NB4 (cell line): Measurements from ENCODE around the gene KRTAP20-1.

Experiments
- DNase-seq: peaks from one replicate; pipeline ENCODE4 v3.0.0; 2010; ENCODE audit warnings: low read depth
- H3K4me3 ChIP-seq: one replicate; pipeline ENCODE4 v1.5.1; 2011; ENCODE audit warnings: mild to moderate bottlenecking, low read depth, low read length, moderate library complexity
- MYC ChIP-seq: IDR thresholded peaks from 2 replicates; pipeline ENCODE4 v1.6.1; 2011; ENCODE audit warnings: low read depth, low read length
- POLR2A ChIP-seq: IDR thresholded peaks from 2 replicates; pipeline ENCODE4 v1.6.1; 2011; ENCODE audit warnings: mild to moderate bottlenecking; ENCODE audit not compliant: insufficient read length; ENCODE audit errors: extremely low read depth
- TF ChIP-seq, protein P1 (sequence below): IDR thresholded peaks from one replicate; pipeline ENCODE4 v1.5.1; 2012; ENCODE audit warnings: low read depth, low read length
- TF ChIP-seq, protein P2 (sequence below): IDR thresholded peaks from 2 replicates; pipeline ENCODE4 v1.6.1; 2011; ENCODE audit warnings: low read depth, low read length

The KRTAP20-1 gene

DNA sequence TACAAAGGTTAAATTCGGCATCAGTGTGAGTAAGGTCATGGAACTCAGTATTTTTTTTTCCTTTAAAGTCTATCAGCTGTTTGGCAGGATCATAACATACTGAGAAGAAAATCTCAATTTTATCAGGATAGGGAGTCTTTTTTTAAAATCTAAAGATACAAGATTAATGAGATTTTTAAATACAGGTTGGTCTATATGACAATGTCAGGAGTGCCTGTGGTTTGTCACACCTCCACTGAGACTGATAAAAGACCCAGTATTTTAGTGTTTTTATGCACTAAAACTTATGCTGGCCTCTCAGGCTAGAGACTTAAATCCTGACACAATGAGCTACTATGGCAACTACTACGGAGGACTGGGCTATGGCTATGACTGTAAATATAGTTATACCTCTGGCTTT, 26.3 kb downstream of the KRTAP20-1 start, which contains the start of gene KRTAP20-3:
Gene KRTAP20-3 (plus strand): TSS at position 301 of the 400 bp plus-strand sequence.
- no peak for DNase-seq
- TF ChIP-seq MYC = no peak
- no peak for TF ChIP-seq POLR2A
- TF ChIP-seq, protein P1, sequence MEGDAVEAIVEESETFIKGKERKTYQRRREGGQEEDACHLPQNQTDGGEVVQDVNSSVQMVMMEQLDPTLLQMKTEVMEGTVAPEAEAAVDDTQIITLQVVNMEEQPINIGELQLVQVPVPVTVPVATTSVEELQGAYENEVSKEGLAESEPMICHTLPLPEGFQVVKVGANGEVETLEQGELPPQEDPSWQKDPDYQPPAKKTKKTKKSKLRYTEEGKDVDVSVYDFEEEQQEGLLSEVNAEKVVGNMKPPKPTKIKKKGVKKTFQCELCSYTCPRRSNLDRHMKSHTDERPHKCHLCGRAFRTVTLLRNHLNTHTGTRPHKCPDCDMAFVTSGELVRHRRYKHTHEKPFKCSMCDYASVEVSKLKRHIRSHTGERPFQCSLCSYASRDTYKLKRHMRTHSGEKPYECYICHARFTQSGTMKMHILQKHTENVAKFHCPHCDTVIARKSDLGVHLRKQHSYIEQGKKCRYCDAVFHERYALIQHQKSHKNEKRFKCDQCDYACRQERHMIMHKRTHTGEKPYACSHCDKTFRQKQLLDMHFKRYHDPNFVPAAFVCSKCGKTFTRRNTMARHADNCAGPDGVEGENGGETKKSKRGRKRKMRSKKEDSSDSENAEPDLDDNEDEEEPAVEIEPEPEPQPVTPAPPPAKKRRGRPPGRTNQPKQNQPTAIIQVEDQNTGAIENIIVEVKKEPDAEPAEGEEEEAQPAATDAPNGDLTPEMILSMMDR = no peak
- TF ChIP-seq, protein P2, sequence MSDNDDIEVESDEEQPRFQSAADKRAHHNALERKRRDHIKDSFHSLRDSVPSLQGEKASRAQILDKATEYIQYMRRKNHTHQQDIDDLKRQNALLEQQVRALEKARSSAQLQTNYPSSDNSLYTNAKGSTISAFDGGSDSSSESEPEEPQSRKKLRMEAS = no peak
- no peak within 1 kb of the TSS for H3K4me3 ChIP-seq

DNA sequence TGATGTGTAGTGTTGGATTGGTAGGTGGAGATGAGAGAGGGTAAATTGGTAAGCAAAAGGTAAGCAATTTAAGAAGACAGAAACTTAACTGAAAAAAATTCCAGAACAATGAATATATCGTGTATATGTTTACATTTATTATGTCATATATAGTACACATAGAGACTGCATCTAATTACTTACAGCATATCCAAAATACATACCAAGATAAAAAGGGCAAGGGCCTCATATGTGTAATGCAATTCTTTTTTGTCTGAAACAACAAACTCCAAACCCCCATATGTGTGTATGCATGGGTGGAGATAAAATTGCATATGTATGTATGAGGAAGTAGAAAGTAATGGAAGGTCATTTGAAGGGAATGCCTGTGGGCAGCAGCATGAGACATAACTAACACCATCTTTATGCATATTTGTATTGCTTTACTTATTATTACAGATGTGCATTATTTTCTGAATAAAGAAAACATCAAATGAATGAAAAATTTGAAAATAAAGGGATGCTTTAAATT, 30.7 kb downstream of the KRTAP20-1 start:
- TF ChIP-seq MYC (no peak), POLR2A (no peak)
- TF ChIP-seq, protein P2 = no peak
- TF ChIP-seq, protein P1 = no peak
- no peak for DNase-seq
- H3K4me3 ChIP-seq = no peak overlapping the region

DNA sequence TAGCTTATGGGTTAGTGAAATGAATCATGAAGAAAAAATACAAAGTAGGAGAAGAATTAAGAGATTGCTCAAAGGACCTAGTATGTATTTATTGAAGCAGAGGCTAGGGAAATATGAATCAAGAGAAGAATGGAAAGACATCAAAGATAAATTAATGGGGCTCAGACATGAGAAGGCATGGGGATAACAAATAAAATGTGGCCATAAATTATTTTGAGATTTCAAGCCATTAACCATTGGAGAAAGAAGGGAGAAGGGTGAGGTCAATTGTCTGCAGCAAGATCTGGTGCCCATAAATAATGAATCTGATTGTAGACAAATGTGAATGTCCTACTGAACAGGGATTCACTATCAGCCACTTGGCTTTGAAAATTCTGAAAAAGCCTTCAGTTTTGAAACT, 36.7 kb downstream of the KRTAP20-1 start:
- DNase-seq = no peak
- TF ChIP-seq MYC = no peak
- TF ChIP-seq POLR2A = no peak
- TF ChIP-seq, protein P1 = no peak
- TF ChIP-seq, protein P2 = no peak
- H3K4me3 ChIP-seq = no peak overlapping the region
